ENCODE data around the gene TRIOBP.

GRCh38 chr22:37803195-37803638 lies 106.4 kb downstream of the TRIOBP start:
- no peak for TF ChIP-seq POLR2AphosphoS5 (IDR thresholded peaks at IDR 0.05; ENCODE audit: low read depth, low read length)
- no peak for TF ChIP-seq POLR2A (IDR thresholded peaks at IDR 0.05; ENCODE audit: low read depth, low read length)
- no peak for TF ChIP-seq PAX5 (IDR thresholded peaks at IDR 0.05; ENCODE audit: insufficient read depth, low read length, severe bottlenecking)
